HCT116 (cell line): ENCODE data around the gene HLCS. TPM values are rescaled to one million over a fixed set of nuclear protein-coding genes. Genes with fewer than 3 reads are reported as not detected.

Experiments used
- ATAC-seq: fragments of 200-7000 bp; cut with Tn5 transposase; 2 replicates; pipeline ENCODE4 v1.9.1; 2020; ENCODE audit warnings: mild to moderate bottlenecking, moderate library complexity
- BruUV-seq: library from RNA; stranded (reverse); fragments of 400-500 nt; replicated peaks from 2 replicates; lab custom pipeline; 2021; lab: Mats Ljungman, UMichigan
- CTCF ChIA-PET: fragments of 300-600 bp; sonication (Branson Sonifier 250); formaldehyde crosslinking; loops from one replicate; lab custom pipeline; 2021; ENCODE audit warnings: antibody characterized with exemption; lab: Charles Lee
- POLR2A ChIA-PET: fragments of 300-600, 350-600 bp; sonication (Branson Sonifier 250); formaldehyde crosslinking; loops from one replicate; lab custom pipeline; 2021; ENCODE audit warnings: antibody characterized with exemption; lab: Charles Lee
- RAD21 ChIA-PET, 2 experiments: fragments of 300-600 bp; sonication (Branson Sonifier 250); formaldehyde crosslinking; loops; one replicate each; lab custom pipeline; 2023; ENCODE audit warnings: low total read pairs in 2 of 2; ENCODE audit not compliant: uncharacterized antibody in 2 of 2, unreplicated experiment in 2 of 2, low non-redundant PET in 1 of 2; lab: Charles Lee
- DNase-seq: peaks from one replicate; pipeline ENCODE4 v3.0.0-alpha.2; 2010; ENCODE audit warnings: low read depth, low spot score
- H2AFZ ChIP-seq: fragments of 200-600 bp; shearing (Covaris generic), sonication (generic); 2 replicates; pipeline ENCODE4 v1.6.1; 2017; ENCODE audit warnings: low read depth, mixed run types, mixed read lengths, antibody characterized with exemption, low read length; ENCODE audit not compliant: poor library complexity, severe bottlenecking
- H3K27ac ChIP-seq: 2 replicates; pipeline ENCODE4 v1.5.1; 2012; ENCODE audit warnings: low read depth, low read length
- H3K27me3 ChIP-seq: fragments of 200-600 bp; sonication (generic); 2 replicates; pipeline ENCODE4 v1.6.1; 2016; ENCODE audit warnings: mixed run types, low read length, mixed read lengths; ENCODE audit not compliant: insufficient read depth
- H3K36me3 ChIP-seq, 2 experiments: fragments of 200-500 bp in 1 of 2; fragments of 200-600 bp in 1 of 2; sonication (Bioruptor generic) in 1 of 2; sonication (generic) in 1 of 2; 2 replicates each; pipeline versions ENCODE4 v1.5.1 to v1.6.1; 2014 to 2016; ENCODE audit warnings: low read length in 2 of 2, inconsistent platforms in 1 of 2, mixed read lengths in 1 of 2, mixed run types in 1 of 2; ENCODE audit not compliant: insufficient read depth in 2 of 2, control insufficient read depth in 1 of 2
- H3K4me1 ChIP-seq, 2 experiments: fragments of 200-600 bp in 1 of 2; sonication (generic) in 1 of 2; 2 replicates each; pipeline versions ENCODE4 v1.5.1 to v1.6.1; 2012 to 2017; ENCODE audit warnings: low read length in 2 of 2, inconsistent platforms in 1 of 2, mild to moderate bottlenecking in 1 of 2, mixed read lengths in 1 of 2, mixed run types in 1 of 2, moderate library complexity in 1 of 2; ENCODE audit not compliant: insufficient read depth in 2 of 2, control insufficient read depth in 1 of 2
- H3K4me2 ChIP-seq: fragments of 200-600 bp; sonication (generic); 2 replicates; pipeline ENCODE4 v1.6.1; 2017; ENCODE audit warnings: mixed run types, low read length, mixed read lengths
- H3K4me3 ChIP-seq, 2 experiments: fragments of 200-600 bp in 1 of 2; sonication (generic) in 1 of 2; replicated peaks in 1 of 2; 2 replicates each; pipeline ENCODE4 v1.5.1; 2011 to 2016; ENCODE audit warnings: low read length in 2 of 2, control low read depth in 1 of 2, low read depth in 1 of 2, mild to moderate bottlenecking in 1 of 2, mixed read lengths in 1 of 2, mixed run types in 1 of 2
- H3K79me2 ChIP-seq: fragments of 200-600 bp; sonication (generic); 2 replicates; pipeline ENCODE4 v1.6.1; 2017; ENCODE audit warnings: mild to moderate bottlenecking, mixed run types, low read length, moderate library complexity, mixed read lengths; ENCODE audit not compliant: insufficient read depth
- H3K9ac ChIP-seq: fragments of 200-600 bp; sonication (generic); 2 replicates; pipeline ENCODE4 v1.6.1; 2016; ENCODE audit warnings: low read length, mixed read lengths
- H3K9me2 ChIP-seq: fragments of 200-600 bp; sonication (generic), shearing (Covaris generic); 2 replicates; pipeline ENCODE4 v1.6.1; 2017; ENCODE audit warnings: mixed run types, mild to moderate bottlenecking, moderate library complexity; ENCODE audit not compliant: insufficient read depth
- H3K9me3 ChIP-seq, 2 experiments: fragments of 200-500 bp in 1 of 2; fragments of 200-600 bp in 1 of 2; sonication (Bioruptor generic) in 1 of 2; sonication (generic) in 1 of 2; 2 replicates each; pipeline ENCODE4 v1.6.1; 2014 to 2017; ENCODE audit warnings: low read length in 2 of 2, mixed read lengths in 2 of 2, inconsistent platforms in 1 of 2, low read depth in 1 of 2, mild to moderate bottlenecking in 1 of 2, mixed run types in 1 of 2, moderate library complexity in 1 of 2; ENCODE audit not compliant: control insufficient read depth in 1 of 2, insufficient read depth in 1 of 2
- H4K20me1 ChIP-seq: fragments of 200-600 bp; sonication (generic), shearing (Covaris generic); 2 replicates; pipeline ENCODE4 v1.6.1; 2017; ENCODE audit warnings: mixed run types, mild to moderate bottlenecking, moderate library complexity; ENCODE audit not compliant: insufficient read depth
- CBX3 ChIP-seq: IDR thresholded peaks from 2 replicates; pipeline ENCODE4 v1.6.1; 2012; ENCODE audit warnings: low read depth
- CTCF ChIP-seq, 3 experiments: fragments of 200-600 bp in 1 of 3; sonication (generic) in 1 of 3; IDR thresholded peaks in 2 of 3; conservative IDR thresholded peaks in 1 of 3; 2 replicates each; pipeline ENCODE4 v1.5.1; 2012 to 2017; ENCODE audit warnings: low read depth in 2 of 3, low read length in 2 of 3, antibody characterized with exemption in 1 of 3, borderline replicate concordance in 1 of 3, control low read depth in 1 of 3, mild to moderate bottlenecking in 1 of 3, mixed read lengths in 1 of 3, mixed run types in 1 of 3, moderate library complexity in 1 of 3; ENCODE audit not compliant: insufficient read depth in 1 of 3
- EGR1 ChIP-seq: IDR thresholded peaks from 2 replicates; pipeline ENCODE4 v1.6.1; 2012; ENCODE audit warnings: low read depth
- ELF1 ChIP-seq: IDR thresholded peaks from 2 replicates; pipeline ENCODE4 v1.6.1; 2012; ENCODE audit warnings: low read depth, borderline replicate concordance
- EZH2 ChIP-seq: fragments of 200-600 bp; sonication (generic); IDR thresholded peaks from 2 replicates; pipeline ENCODE4 v1.6.1; 2017; ENCODE audit warnings: antibody characterized with exemption, mixed run types
- EZH2phosphoT487 ChIP-seq: fragments of 200-600 bp; IDR thresholded peaks from 2 replicates; pipeline ENCODE4 v1.6.1; 2018; ENCODE audit warnings: antibody characterized with exemption, borderline replicate concordance
- JUND ChIP-seq: IDR thresholded peaks from 2 replicates; pipeline ENCODE4 v1.6.1; 2012
- MAX ChIP-seq: IDR thresholded peaks from 2 replicates; pipeline ENCODE4 v1.6.1; 2012
- POLR2A ChIP-seq: IDR thresholded peaks from 2 replicates; pipeline ENCODE4 v1.7.0; 2011; ENCODE audit warnings: borderline replicate concordance; ENCODE audit not compliant: insufficient read depth, insufficient read length; ENCODE audit errors: extremely low read depth
- POLR2AphosphoS5 ChIP-seq: IDR thresholded peaks from 2 replicates; pipeline ENCODE4 v1.6.1; 2011; ENCODE audit warnings: mild to moderate bottlenecking, low read depth, low read length, moderate library complexity
- REST ChIP-seq: IDR thresholded peaks from 2 replicates; pipeline ENCODE4 v1.6.1; 2012; ENCODE audit warnings: low read depth
- SIN3A ChIP-seq: IDR thresholded peaks from 2 replicates; pipeline ENCODE4 v1.6.1; 2012; ENCODE audit warnings: low read depth
- SP1 ChIP-seq: IDR thresholded peaks from 2 replicates; pipeline ENCODE4 v1.6.1; 2012; ENCODE audit warnings: low read depth
- SRF ChIP-seq: IDR thresholded peaks from 2 replicates; pipeline ENCODE4 v1.6.1; 2012; ENCODE audit warnings: low read depth
- TCF7L2 ChIP-seq: IDR thresholded peaks from 2 replicates; pipeline ENCODE4 v1.7.0; 2011; ENCODE audit warnings: borderline replicate concordance, inconsistent platforms; ENCODE audit not compliant: insufficient read depth, insufficient read length; ENCODE audit errors: extremely low read depth
- ZBTB33 ChIP-seq: IDR thresholded peaks from 2 replicates; pipeline ENCODE4 v1.6.1; 2011; ENCODE audit warnings: mild to moderate bottlenecking, low read length, moderate library complexity; ENCODE audit not compliant: insufficient replicate concordance; ENCODE audit errors: extremely low read depth
- ZFX ChIP-seq: fragments of 450-650 bp; IDR thresholded peaks from 2 replicates; pipeline ENCODE4 v1.6.1; 2017
- ZNF274 ChIP-seq: fragments of 200-500 bp; sonication (Bioruptor generic); IDR thresholded peaks from 2 replicates; pipeline ENCODE4 v1.6.1; 2014; ENCODE audit warnings: mild to moderate bottlenecking, low read depth, low read length, inconsistent platforms
- intact Hi-C: fragments of 100-400 bp; cut with micrococcal nuclease; formaldehyde crosslinking; loops from 2 replicates; pipeline ENCODE4 v1.10.0; 2022
- total RNA-seq: library from RNA; stranded (reverse); gene quantifications from one replicate; pipeline ENCODE4 v1.2.1, GENCODE V29; 2021; ENCODE audit not compliant: unreplicated experiment

HLCS gene
- total RNA-seq, 1 experiment from 2014 or later: 18.5 TPM

- Histone ChIP-seq H3K9me3 (no peaks in the 10 kb centered on the region), H2AFZ (no peak overlapping the region), H3K4me3 (no peak overlapping the region), H3K9ac (no peak overlapping the region), H4K20me1 (no peaks in the 10 kb centered on the region), H3K4me1 (no peaks in the 10 kb centered on the region), H3K36me3 (no peaks in the 10 kb centered on the region), H3K4me2 (no peak overlapping the region), H3K79me2 (no peaks in the 10 kb centered on the region), H3K9me2 (no peaks in the 10 kb centered on the region), H3K27me3 (no peaks in the 10 kb centered on the region), H3K27ac (no peak overlapping the region)
- BruUV-seq: no TSS peak
- intact Hi-C loops: no loop called here
- DNase-seq (no peak), ATAC-seq (no peak)
- RAD21 ChIA-PET: no interaction called here
- CTCF ChIA-PET: no interaction called here
- TF ChIP-seq SRF (no peak), POLR2A (no peak), ZNF274 (no peak), ZFX (no peak), EZH2phosphoT487 (no peak), ELF1 (no peak), MAX (no peak), TCF7L2 (no peak), EGR1 (no peak), CTCF (IDR thresholded peaks at IDR 0.05 in 2 of 3, conservative IDR thresholded peaks at IDR 0.05 in 1 of 3; ENCODE audit: borderline replicate concordance in 1 of 3, insufficient read depth in 1 of 3, low read depth in 2 of 3, low read length in 2 of 3) (no peak), REST (no peak), SIN3A (no peak), SP1 (no peak), JUND (no peak), CBX3 (no peak), EZH2 (no peak), POLR2AphosphoS5 (no peak), ZBTB33 (no peak)
- POLR2A ChIA-PET: no interaction called here
Observed at GRCh38 chr21:36893581-36893980, 72.9 kb downstream of the HLCS start.
